SU-DHL-6 (cell line): ENCODE data around the gene SYNRG.

ENCODE experiments used
- H2AFZ ChIP-seq: fragments of 200-600 bp; sonication (generic); 2 replicates; pipeline ENCODE4 v1.6.1; 2014; ENCODE audit warnings: low read depth, mild to moderate bottlenecking, moderate library complexity, mixed read lengths, antibody characterized with exemption, low read length; ENCODE audit not compliant: severe bottlenecking
- H3F3A ChIP-seq: fragments of 200-600 bp; shearing (Covaris generic); 2 replicates; pipeline ENCODE4 v1.6.0; 2016; ENCODE audit warnings: antibody characterized with exemption, mild to moderate bottlenecking; ENCODE audit not compliant: insufficient read depth
- H3K27ac ChIP-seq: fragments of 200-600 bp; sonication (generic); 2 replicates; pipeline ENCODE4 v1.5.1; 2016; ENCODE audit warnings: low read depth, mild to moderate bottlenecking, low read length, moderate library complexity, mixed read lengths
- H3K27me3 ChIP-seq: fragments of 200-600 bp; sonication (generic), shearing (Covaris generic); 2 replicates; pipeline ENCODE4 v1.6.0; 2014; ENCODE audit warnings: mild to moderate bottlenecking, low read length
- H3K36me3 ChIP-seq: fragments of 200-600 bp; sonication (generic); 2 replicates; pipeline ENCODE4 v1.6.1; 2014; ENCODE audit warnings: mild to moderate bottlenecking, low read length, mixed read lengths
- H3K4me2 ChIP-seq: fragments of 300-600, 200-600 bp; shearing (Covaris generic), sonication (generic); 2 replicates; pipeline ENCODE4 v1.6.0; 2014; ENCODE audit warnings: low read length, low read depth, mild to moderate bottlenecking; ENCODE audit not compliant: poor library complexity, severe bottlenecking
- H3K4me3 ChIP-seq: fragments of 200-600 bp; sonication (generic); 2 replicates; pipeline ENCODE4 v1.5.1; 2014; ENCODE audit warnings: antibody characterized with exemption, low read length, mild to moderate bottlenecking, mixed read lengths; ENCODE audit not compliant: insufficient read depth, poor library complexity, severe bottlenecking
- H3K79me2 ChIP-seq: fragments of 200-600 bp; sonication (generic); 2 replicates; pipeline ENCODE4 v1.6.1; 2014; ENCODE audit warnings: mild to moderate bottlenecking, low read length, moderate library complexity; ENCODE audit not compliant: insufficient read depth
- H3K9ac ChIP-seq: fragments of 200-600 bp; sonication (generic); 2 replicates; pipeline ENCODE4 v1.7.0; 2014; ENCODE audit warnings: mild to moderate bottlenecking, low read length
- H3K9me2 ChIP-seq: fragments of 200-600 bp; sonication (generic); replicated peaks from 2 replicates; pipeline ENCODE4 v1.6.1; 2014; ENCODE audit warnings: low read length; ENCODE audit not compliant: insufficient read depth
- H3K9me3 ChIP-seq: fragments of 200-600 bp; sonication (generic); 2 replicates; pipeline ENCODE4 v1.6.1; 2014; ENCODE audit warnings: low read length, mixed read lengths; ENCODE audit not compliant: insufficient read depth
- H4K20me1 ChIP-seq: fragments of 200-600 bp; sonication (generic); 2 replicates; pipeline ENCODE4 v1.6.1; 2014; ENCODE audit warnings: low read depth, mild to moderate bottlenecking, antibody characterized with exemption, low read length, moderate library complexity, mixed read lengths
- EZH2phosphoT487 ChIP-seq: fragments of 200-600 bp; sonication (generic), shearing (Covaris generic); conservative IDR thresholded peaks from 2 replicates; pipeline ENCODE4 v1.6.1; 2018; ENCODE audit warnings: mild to moderate bottlenecking, antibody characterized with exemption, low read length, moderate library complexity, mixed read lengths
- TF ChIP-seq, protein P1 (sequence below): fragments of 200-600 bp; sonication (generic); IDR thresholded peaks from one replicate; pipeline ENCODE4 v1.5.1; 2017; ENCODE audit warnings: antibody characterized with exemption, mild to moderate bottlenecking, low read length, moderate library complexity; ENCODE audit not compliant: insufficient read depth, poor library complexity, severe bottlenecking

Gene SYNRG

DNA sequence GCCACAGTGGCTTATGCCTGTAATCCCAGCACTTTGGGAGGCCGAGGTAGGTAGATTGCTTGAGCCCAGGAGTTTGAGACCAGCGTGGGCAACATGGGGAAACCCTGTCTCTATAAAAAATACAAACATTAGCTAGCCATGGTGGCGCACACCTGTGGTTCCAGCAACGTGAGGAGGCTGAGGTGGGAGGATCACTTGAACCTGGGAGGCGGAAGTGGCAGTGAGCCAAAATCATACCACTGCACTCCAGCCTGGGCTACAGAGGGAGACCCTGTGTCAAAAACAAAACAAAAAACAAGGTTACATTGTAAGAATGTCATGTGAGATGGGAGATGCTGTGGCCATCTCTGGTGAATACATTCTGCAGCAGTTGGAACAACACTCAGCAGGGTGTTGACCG, 106.1 kb downstream of the SYNRG start:
- no peak overlapping the region for H2AFZ ChIP-seq
- no peaks in the 10 kb centered on the region for H3K9me3 ChIP-seq
- no peaks in the 10 kb centered on the region for H3K9me2 ChIP-seq
- H4K20me1 ChIP-seq, result no peaks in the 10 kb centered on the region; the same call in 1 of the 2 replicates
- H3K36me3 ChIP-seq, result no peaks in the 10 kb centered on the region
- H3K4me2 ChIP-seq, result no peak overlapping the region
- H3K9ac ChIP-seq, result no peak overlapping the region
- TF ChIP-seq, protein P1, sequence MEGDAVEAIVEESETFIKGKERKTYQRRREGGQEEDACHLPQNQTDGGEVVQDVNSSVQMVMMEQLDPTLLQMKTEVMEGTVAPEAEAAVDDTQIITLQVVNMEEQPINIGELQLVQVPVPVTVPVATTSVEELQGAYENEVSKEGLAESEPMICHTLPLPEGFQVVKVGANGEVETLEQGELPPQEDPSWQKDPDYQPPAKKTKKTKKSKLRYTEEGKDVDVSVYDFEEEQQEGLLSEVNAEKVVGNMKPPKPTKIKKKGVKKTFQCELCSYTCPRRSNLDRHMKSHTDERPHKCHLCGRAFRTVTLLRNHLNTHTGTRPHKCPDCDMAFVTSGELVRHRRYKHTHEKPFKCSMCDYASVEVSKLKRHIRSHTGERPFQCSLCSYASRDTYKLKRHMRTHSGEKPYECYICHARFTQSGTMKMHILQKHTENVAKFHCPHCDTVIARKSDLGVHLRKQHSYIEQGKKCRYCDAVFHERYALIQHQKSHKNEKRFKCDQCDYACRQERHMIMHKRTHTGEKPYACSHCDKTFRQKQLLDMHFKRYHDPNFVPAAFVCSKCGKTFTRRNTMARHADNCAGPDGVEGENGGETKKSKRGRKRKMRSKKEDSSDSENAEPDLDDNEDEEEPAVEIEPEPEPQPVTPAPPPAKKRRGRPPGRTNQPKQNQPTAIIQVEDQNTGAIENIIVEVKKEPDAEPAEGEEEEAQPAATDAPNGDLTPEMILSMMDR, result no peak
- no peak for TF ChIP-seq EZH2phosphoT487
- no peaks in the 10 kb centered on the region for H3K27me3 ChIP-seq
- H3K4me3 ChIP-seq, result no peak overlapping the region
- H3K79me2 ChIP-seq, result peaks cover 89% of the 10 kb centered on the region
- H3K27ac ChIP-seq, result no peak overlapping the region
- no peaks in the 10 kb centered on the region for H3F3A ChIP-seq

- Histone ChIP-seq H3K4me2 (no peak overlapping the region), H4K20me1 (no peaks in the 10 kb centered on the region; the same call in 1 of the 2 replicates), H3K79me2 (peaks cover 90% of the 10 kb centered on the region), H3K36me3 (no peaks in the 10 kb centered on the region), H3K27ac (no peak overlapping the region), H2AFZ (no peak overlapping the region), H3K9ac (no peak overlapping the region), H3K27me3 (no peaks in the 10 kb centered on the region), H3F3A (no peaks in the 10 kb centered on the region), H3K4me3 (no peak overlapping the region), H3K9me3 (no peaks in the 10 kb centered on the region), H3K9me2 (no peaks in the 10 kb centered on the region)
- TF ChIP-seq, protein P1, result no peak
- no peak for TF ChIP-seq EZH2phosphoT487
Measured at GRCh38 chr17:37502009-37502936, 106.9 kb downstream of the SYNRG start.

DNA sequence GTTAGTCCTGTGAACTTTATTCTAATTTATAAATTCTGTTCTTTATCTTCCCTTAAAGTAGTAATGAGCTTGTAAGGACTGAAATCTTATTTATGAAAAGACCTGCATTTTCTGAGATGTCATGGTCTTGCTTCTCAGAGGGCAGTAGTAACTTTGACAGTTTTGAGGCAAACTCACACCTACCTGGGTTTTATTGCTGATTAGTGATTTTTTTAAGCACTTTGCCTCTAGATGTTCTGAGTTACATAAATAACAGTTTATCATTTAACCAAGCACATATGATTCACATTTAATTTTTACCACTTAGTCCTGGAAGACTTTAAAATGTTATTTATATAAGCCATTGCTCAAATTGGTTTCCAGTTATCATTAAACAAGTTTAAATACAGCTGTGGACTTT, 108.8 kb downstream of the SYNRG start:
- Histone ChIP-seq H3K4me3 (no peak overlapping the region), H3K9me3 (no peaks in the 10 kb centered on the region), H3K36me3 (no peaks in the 10 kb centered on the region), H3F3A (no peaks in the 10 kb centered on the region), H3K9me2 (no peaks in the 10 kb centered on the region), H3K9ac (no peak overlapping the region), H2AFZ (no peak overlapping the region), H4K20me1 (no peaks in the 10 kb centered on the region; the same call in 1 of the 2 replicates), H3K27ac (no peak overlapping the region), H3K4me2 (no peak overlapping the region), H3K27me3 (no peaks in the 10 kb centered on the region), H3K79me2 (peaks cover 90% of the 10 kb centered on the region)
- no peak for TF ChIP-seq EZH2phosphoT487
- TF ChIP-seq, protein P1, result no peak
